OCI-LY3 (cell line): ENCODE measurements around the gene PDZD7.
A peak's percentile ranks its signal among the peaks of the same experiment; 100 is the strongest.
"Not testable (repeated sequence)": the region's sequence is repeated elsewhere in the genome, so short reads cannot be mapped to it uniquely, and the experiment has no call there.

ENCODE experiments used
- H2AFZ ChIP-seq: fragments of 200-600, 300-600 bp; shearing (Covaris generic); 2 replicates; pipeline ENCODE4 v1.6.0; 2014; ENCODE audit warnings: antibody characterized with exemption, low read depth, low read length
- H3K27ac ChIP-seq: fragments of 200-600, 300-600 bp; sonication (generic); 2 replicates; pipeline ENCODE4 v1.5.1; 2014; ENCODE audit warnings: mild to moderate bottlenecking, low read length, moderate library complexity, mixed read lengths
- H3K27me3 ChIP-seq: fragments of 200-600, 300-600 bp; sonication (generic); 2 replicates; pipeline ENCODE4 v1.6.1; 2014; ENCODE audit warnings: low read depth, low read length, mixed read lengths
- H3K36me3 ChIP-seq: fragments of 200-600, 300-600 bp; sonication (generic); replicated peaks from 2 replicates; pipeline ENCODE3; 2014; ENCODE audit warnings: low read depth, low read length, mixed read lengths
- H3K4me1 ChIP-seq: fragments of 300-600, 200-600 bp; sonication (generic); 2 replicates; pipeline ENCODE4 v1.6.1; 2014; ENCODE audit warnings: low read length, mixed read lengths
- H3K4me2 ChIP-seq: fragments of 200-600, 300-600 bp; sonication (generic); 2 replicates; pipeline ENCODE4 v1.6.1; 2014; ENCODE audit warnings: low read length, mixed read lengths
- H3K4me3 ChIP-seq: fragments of 300-600, 200-600 bp; sonication (generic); 2 replicates; pipeline ENCODE4 v1.5.1; 2014; ENCODE audit warnings: antibody characterized with exemption, mild to moderate bottlenecking, low read length, moderate library complexity
- H3K79me2 ChIP-seq: fragments of 300-600, 200-600 bp; shearing (Covaris generic); 2 replicates; pipeline ENCODE4 v1.6.1; 2014; ENCODE audit warnings: mild to moderate bottlenecking, low read length, mixed read lengths
- H3K9ac ChIP-seq: fragments of 300-600, 200-600 bp; shearing (Covaris generic); 2 replicates; pipeline ENCODE4 v1.6.0; 2014; ENCODE audit warnings: mild to moderate bottlenecking, low read length, moderate library complexity
- H3K9me3 ChIP-seq: fragments of 200-600, 300-600 bp; shearing (Covaris generic); 2 replicates; pipeline ENCODE4 v1.6.1; 2014; ENCODE audit warnings: low read length, mixed read lengths; ENCODE audit not compliant: insufficient read depth
- H4K20me1 ChIP-seq: fragments of 200-600, 300-600 bp; sonication (generic); 2 replicates; pipeline ENCODE4 v1.6.1; 2016; ENCODE audit warnings: low read length, mixed read lengths; ENCODE audit not compliant: insufficient read depth
- EZH2phosphoT487 ChIP-seq: fragments of 200-600 bp; shearing (Covaris generic); IDR thresholded peaks from 2 replicates; pipeline ENCODE4 v1.6.1; 2018; ENCODE audit warnings: antibody characterized with exemption, mixed run types, low read depth
- TF ChIP-seq, protein P1 (sequence below): fragments of 200-600, 300-600 bp; sonication (generic); IDR thresholded peaks from 2 replicates; pipeline ENCODE4 v1.5.1; 2014; ENCODE audit warnings: antibody characterized with exemption, low read length, low read depth

PDZD7 gene

DNA sequence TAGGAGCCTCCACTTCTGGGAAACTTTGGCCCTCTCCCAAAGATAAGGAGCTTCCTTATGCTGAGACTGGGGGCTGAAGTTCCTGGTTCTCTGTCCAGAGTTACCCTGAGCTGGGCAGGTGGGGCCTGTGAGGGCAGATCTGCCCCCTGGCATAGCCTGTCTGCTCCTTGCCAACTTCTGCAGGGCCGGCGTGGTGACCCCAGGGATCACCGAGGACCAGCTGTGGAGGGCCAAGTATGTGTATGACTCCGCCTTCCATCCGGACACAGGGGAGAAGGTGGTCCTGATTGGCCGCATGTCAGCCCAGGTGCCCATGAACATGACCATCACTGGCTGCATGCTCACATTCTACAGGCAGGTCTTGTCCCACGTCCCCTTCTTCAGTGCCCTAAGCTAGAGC lies 4.4 kb upstream of the PDZD7 start:
- no peak overlapping the region for H2AFZ ChIP-seq
- peaks cover 10% of the 10 kb centered on the region for H3K27me3 ChIP-seq
- TF ChIP-seq, protein P1, sequence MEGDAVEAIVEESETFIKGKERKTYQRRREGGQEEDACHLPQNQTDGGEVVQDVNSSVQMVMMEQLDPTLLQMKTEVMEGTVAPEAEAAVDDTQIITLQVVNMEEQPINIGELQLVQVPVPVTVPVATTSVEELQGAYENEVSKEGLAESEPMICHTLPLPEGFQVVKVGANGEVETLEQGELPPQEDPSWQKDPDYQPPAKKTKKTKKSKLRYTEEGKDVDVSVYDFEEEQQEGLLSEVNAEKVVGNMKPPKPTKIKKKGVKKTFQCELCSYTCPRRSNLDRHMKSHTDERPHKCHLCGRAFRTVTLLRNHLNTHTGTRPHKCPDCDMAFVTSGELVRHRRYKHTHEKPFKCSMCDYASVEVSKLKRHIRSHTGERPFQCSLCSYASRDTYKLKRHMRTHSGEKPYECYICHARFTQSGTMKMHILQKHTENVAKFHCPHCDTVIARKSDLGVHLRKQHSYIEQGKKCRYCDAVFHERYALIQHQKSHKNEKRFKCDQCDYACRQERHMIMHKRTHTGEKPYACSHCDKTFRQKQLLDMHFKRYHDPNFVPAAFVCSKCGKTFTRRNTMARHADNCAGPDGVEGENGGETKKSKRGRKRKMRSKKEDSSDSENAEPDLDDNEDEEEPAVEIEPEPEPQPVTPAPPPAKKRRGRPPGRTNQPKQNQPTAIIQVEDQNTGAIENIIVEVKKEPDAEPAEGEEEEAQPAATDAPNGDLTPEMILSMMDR, result no peak
- TF ChIP-seq EZH2phosphoT487, result no peak
- no peaks in the 10 kb centered on the region for H3K9me3 ChIP-seq
- peaks cover 10% of the 10 kb centered on the region for H3K4me1 ChIP-seq
- H3K4me2 ChIP-seq, result no peak overlapping the region
- no peak overlapping the region for H3K27ac ChIP-seq
- H3K4me3 ChIP-seq, result no peak overlapping the region
- H3K36me3 ChIP-seq, result no peaks in the 10 kb centered on the region
- no peaks in the 10 kb centered on the region for H4K20me1 ChIP-seq
- no peaks in the 10 kb centered on the region for H3K79me2 ChIP-seq
- H3K9ac ChIP-seq, result no peak overlapping the region

DNA sequence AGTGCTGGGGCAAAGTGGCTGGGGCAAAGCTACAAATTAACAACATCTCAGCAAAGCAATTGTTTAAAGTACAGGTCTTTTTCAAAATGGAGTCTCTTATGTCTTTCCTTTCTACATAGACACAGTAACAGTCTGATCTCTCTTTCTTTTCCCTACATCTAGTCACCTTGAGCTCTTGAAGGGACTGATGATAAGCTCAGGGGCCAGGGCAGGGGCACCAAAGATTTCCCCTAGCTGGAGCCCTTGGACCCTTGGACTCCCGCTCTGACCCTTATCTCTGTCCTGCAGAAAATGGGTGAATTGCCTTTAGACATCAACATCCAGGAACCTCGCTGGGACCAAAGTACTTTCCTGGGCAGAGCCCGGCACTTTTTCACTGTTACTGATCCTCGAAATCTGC lies 3.5 kb upstream of the PDZD7 start:
- not testable (repeated sequence) for H4K20me1 ChIP-seq, H3K9ac ChIP-seq, H3K27ac ChIP-seq

DNA sequence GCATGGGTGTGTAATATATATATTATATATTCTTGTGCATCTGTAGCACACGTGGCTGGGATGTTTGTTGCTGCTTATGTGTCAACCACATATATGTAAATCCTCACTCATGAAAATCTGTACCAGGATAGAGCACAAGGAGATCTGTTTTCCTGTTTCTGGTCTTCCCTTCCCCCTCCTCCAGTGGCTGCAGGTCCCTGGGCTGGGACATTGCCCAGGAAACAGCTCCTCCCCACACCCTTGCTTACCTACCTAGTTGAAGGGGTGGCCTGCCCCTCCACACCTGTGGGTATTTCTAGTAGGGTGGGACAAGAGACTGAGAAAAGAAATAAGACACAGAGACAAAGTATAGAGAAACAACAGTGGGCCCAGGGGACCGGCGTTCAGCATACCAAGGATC lies 2.3 kb upstream of the PDZD7 start:
- peaks cover 10% of the 10 kb centered on the region for H3K4me1 ChIP-seq
- H3K27ac ChIP-seq, result no peak overlapping the region
- no peak overlapping the region for H3K4me3 ChIP-seq
- no peak overlapping the region for H3K9ac ChIP-seq
- H3K79me2 ChIP-seq, result no peaks in the 10 kb centered on the region
- no peaks in the 10 kb centered on the region for H3K36me3 ChIP-seq
- TF ChIP-seq, protein P1, result no peak
- TF ChIP-seq EZH2phosphoT487, result no peak
- peaks cover 24% of the 10 kb centered on the region for H3K27me3 ChIP-seq
- no peak overlapping the region for H3K4me2 ChIP-seq
- no peak overlapping the region for H2AFZ ChIP-seq
- H4K20me1 ChIP-seq, result no peaks in the 10 kb centered on the region
- H3K9me3 ChIP-seq, result no peaks in the 10 kb centered on the region

More for the DNA sequence above, 3.5 kb upstream of the PDZD7 start:
- not testable (repeated sequence) for H3K4me2 ChIP-seq, H3K79me2 ChIP-seq, H2AFZ ChIP-seq, H3K4me3 ChIP-seq, H3K9me3 ChIP-seq, H3K36me3 ChIP-seq
- Histone ChIP-seq H3K4me1 (peaks cover 10% of the 10 kb centered on the region), H3K27me3 (peaks cover 16% of the 10 kb centered on the region)

DNA sequence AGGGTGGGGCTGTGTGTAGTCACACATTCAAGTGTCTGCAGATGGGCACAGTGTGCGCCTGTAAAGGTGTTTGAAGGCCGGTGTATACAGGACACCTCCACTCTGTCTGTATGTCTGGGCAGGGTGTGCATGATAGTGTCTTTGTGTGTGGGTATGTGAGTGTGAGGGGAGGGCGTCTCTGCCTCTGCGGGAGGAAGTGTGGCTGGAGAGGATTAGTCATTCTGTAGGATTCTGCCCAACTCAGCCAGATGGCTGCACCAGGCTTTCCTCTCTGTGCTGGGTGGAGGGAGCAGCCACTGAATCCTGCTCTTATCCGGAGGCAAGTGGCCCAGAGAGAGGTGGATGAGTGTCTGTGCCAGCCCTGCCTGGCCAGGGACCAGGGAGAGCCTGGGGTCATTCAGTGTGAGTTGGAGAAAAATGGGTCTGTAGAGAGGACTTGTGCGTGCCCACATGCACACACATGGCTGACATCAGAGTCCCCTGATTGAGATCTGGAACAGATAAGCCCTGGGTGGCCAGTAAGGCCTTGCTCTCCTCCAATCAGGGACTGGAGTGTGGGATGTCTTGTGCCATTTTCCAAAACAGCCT lies 1.8 kb upstream of the PDZD7 start:
- peak overlapping the region; percentile 100 for H3K4me2 ChIP-seq
- no peaks in the 10 kb centered on the region for H3K9me3 ChIP-seq
- no peaks in the 10 kb centered on the region for H3K36me3 ChIP-seq
- no peaks in the 10 kb centered on the region for H3K79me2 ChIP-seq
- peak overlapping the region; percentile 60; the same call in 1 of the 2 replicates for H3K9ac ChIP-seq
- peak overlapping the region; percentile 98 for H3K4me3 ChIP-seq
- H3K27ac ChIP-seq, result no peak overlapping the region
- H2AFZ ChIP-seq, result peak overlapping the region; percentile 85; the same call in 1 of the 2 replicates
- TF ChIP-seq, protein P1, result no peak
- TF ChIP-seq EZH2phosphoT487, result no peak
- peaks cover 10% of the 10 kb centered on the region for H3K4me1 ChIP-seq
- H3K27me3 ChIP-seq, result peaks cover 26% of the 10 kb centered on the region
- no peaks in the 10 kb centered on the region for H4K20me1 ChIP-seq
